ENCODE results near the gene KIR2DL3.

Gene KIR2DL3

DNA sequence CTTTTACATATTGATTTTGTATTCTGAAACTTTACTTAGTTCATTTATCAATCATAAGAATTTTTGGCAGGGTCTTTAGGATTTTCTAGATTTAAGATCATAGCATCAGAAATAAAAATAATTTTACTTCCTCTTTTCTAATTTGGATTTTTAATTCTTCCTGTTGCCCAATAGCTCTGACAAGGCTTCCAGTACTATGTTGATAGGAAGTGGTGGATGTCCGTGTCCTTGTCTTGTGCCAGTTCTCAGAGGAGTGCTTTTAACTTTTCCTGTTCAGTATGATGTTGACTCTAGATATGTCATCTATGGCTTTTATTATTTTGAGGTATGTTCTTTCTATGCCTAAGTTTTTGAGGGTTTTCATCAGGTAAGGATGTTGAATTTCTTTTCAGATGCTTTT is 57.4 kb downstream of the KIR2DL3 start:
- DNase-seq (ENCODE audit: low spot score): peak; percentile 15

Data from pons (tissue), 1 donor.